ENCODE data around the gene CALCOCO1. TPM values are rescaled to one million over a fixed set of nuclear protein-coding genes. Genes with fewer than 3 reads are reported as not detected.

CALCOCO1 gene
- total and polyA plus RNA-seq, 9 of the 15 experiments (the other 6 are each of a cell fraction or from before 2014, with no cell fraction given), result 1.9 to 31.8 (median 11.0) TPM

- TF ChIP-seq, protein P1, sequence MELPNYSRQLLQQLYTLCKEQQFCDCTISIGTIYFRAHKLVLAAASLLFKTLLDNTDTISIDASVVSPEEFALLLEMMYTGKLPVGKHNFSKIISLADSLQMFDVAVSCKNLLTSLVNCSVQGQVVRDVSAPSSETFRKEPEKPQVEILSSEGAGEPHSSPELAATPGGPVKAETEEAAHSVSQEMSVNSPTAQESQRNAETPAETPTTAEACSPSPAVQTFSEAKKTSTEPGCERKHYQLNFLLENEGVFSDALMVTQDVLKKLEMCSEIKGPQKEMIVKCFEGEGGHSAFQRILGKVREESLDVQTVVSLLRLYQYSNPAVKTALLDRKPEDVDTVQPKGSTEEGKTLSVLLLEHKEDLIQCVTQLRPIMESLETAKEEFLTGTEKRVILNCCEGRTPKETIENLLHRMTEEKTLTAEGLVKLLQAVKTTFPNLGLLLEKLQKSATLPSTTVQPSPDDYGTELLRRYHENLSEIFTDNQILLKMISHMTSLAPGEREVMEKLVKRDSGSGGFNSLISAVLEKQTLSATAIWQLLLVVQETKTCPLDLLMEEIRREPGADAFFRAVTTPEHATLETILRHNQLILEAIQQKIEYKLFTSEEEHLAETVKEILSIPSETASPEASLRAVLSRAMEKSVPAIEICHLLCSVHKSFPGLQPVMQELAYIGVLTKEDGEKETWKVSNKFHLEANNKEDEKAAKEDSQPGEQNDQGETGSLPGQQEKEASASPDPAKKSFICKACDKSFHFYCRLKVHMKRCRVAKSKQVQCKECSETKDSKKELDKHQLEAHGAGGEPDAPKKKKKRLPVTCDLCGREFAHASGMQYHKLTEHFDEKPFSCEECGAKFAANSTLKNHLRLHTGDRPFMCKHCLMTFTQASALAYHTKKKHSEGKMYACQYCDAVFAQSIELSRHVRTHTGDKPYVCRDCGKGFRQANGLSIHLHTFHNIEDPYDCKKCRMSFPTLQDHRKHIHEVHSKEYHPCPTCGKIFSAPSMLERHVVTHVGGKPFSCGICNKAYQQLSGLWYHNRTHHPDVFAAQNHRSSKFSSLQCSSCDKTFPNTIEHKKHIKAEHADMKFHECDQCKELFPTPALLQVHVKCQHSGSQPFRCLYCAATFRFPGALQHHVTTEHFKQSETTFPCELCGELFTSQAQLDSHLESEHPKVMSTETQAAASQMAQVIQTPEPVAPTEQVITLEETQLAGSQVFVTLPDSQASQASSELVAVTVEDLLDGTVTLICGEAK (IDR thresholded peaks at IDR 0.05), result peak; percentile 32; the same call in 1 of the 2 replicates
- TF ChIP-seq, protein P1 (CRISPR knock-in tag; IDR thresholded peaks at IDR 0.05), result no peak
- peak; percentile 96 for TF ChIP-seq ESRRA (IDR thresholded peaks at IDR 0.05; ENCODE audit: borderline replicate concordance, low read depth)
- TF ChIP-seq CBFA2T2 (conservative IDR thresholded peaks at IDR 0.05), result no peak
- no peak for TF ChIP-seq MITF (IDR thresholded peaks at IDR 0.05)
- peak; percentile 94 for TF ChIP-seq ZBTB33 (CRISPR knock-in tag; IDR thresholded peaks at IDR 0.05)
- no peak for TF ChIP-seq BRCA1 (IDR thresholded peaks at IDR 0.05)
- no peak for TF ChIP-seq BRCA1 (CRISPR knock-in tag; IDR thresholded peaks at IDR 0.05)
- peak; percentile 76 to 87 for TF ChIP-seq MNT (conservative IDR thresholded peaks at IDR 0.05)
- TF ChIP-seq, protein P2, sequence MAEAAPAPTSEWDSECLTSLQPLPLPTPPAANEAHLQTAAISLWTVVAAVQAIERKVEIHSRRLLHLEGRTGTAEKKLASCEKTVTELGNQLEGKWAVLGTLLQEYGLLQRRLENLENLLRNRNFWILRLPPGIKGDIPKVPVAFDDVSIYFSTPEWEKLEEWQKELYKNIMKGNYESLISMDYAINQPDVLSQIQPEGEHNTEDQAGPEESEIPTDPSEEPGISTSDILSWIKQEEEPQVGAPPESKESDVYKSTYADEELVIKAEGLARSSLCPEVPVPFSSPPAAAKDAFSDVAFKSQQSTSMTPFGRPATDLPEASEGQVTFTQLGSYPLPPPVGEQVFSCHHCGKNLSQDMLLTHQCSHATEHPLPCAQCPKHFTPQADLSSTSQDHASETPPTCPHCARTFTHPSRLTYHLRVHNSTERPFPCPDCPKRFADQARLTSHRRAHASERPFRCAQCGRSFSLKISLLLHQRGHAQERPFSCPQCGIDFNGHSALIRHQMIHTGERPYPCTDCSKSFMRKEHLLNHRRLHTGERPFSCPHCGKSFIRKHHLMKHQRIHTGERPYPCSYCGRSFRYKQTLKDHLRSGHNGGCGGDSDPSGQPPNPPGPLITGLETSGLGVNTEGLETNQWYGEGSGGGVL (CRISPR knock-in tag; IDR thresholded peaks at IDR 0.05), result no peak
Observed at GRCh38 chr12:53675701-53676607, 51.3 kb downstream of the CALCOCO1 start, which contains the start of gene ATP5MC2 (continued).
